ENCODE data around the gene APEH.

Gene APEH

DNA sequence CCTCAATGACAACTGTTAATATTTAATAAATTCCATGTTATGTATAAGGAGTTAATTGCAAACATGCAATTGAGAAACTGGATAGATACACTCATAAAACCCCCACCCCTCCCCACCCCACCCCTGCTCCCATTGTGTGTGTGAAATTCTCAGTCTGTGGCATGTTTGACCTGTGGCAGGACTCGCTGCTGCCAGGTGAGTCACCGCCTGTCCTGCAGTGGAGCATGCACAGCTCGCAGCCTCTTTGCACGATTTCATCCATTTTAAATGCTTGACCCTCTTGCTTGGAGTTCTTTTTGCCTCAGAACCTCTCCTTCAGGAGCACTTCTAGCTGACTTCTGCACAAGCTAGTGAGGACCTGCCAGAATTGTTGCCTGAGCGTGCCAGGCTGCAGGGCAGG, 5.3 kb upstream of the APEH start:
- TF ChIP-seq, protein P1, sequence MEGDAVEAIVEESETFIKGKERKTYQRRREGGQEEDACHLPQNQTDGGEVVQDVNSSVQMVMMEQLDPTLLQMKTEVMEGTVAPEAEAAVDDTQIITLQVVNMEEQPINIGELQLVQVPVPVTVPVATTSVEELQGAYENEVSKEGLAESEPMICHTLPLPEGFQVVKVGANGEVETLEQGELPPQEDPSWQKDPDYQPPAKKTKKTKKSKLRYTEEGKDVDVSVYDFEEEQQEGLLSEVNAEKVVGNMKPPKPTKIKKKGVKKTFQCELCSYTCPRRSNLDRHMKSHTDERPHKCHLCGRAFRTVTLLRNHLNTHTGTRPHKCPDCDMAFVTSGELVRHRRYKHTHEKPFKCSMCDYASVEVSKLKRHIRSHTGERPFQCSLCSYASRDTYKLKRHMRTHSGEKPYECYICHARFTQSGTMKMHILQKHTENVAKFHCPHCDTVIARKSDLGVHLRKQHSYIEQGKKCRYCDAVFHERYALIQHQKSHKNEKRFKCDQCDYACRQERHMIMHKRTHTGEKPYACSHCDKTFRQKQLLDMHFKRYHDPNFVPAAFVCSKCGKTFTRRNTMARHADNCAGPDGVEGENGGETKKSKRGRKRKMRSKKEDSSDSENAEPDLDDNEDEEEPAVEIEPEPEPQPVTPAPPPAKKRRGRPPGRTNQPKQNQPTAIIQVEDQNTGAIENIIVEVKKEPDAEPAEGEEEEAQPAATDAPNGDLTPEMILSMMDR (IDR thresholded peaks at IDR 0.05), result no peak

DNA sequence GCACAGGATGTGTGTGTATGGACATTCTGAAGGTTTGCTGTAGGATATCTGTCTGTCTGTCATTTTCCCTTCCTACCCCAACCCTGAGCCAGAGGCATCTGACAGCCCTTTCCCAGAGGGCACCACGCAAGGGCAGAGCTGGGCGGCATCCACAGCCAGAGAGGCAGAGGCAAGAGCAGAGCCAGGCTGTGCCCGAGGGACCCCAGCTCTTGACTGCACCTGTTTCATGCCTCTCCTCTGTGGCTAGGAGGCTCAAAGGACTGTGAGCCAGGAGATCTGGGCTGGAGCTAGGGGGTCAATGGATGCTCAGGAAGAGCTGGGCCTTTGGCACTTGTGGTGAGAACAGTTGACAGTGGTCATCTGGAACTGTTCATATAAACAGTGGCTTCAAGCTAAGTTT, 4.8 kb upstream of the APEH start:
- TF ChIP-seq, protein P1 (IDR thresholded peaks at IDR 0.05), result no peak

DNA sequence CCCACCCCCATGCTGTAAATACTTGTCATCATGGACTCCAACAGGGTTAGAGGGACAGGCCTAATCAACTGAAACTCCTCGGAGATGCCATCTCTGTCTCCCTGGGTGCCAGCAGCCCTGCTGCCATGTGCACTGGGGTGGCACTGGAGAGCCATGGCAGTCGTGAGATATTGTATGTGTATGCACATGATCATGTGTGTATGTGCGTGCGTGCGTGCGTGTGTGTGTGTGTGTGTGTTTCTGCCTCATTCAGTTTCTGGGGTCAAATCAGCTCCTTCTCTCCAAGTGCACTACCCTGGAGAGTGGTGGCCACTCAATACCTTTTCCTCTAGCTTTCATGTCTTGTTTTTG, 3.2 kb upstream of the APEH start:
- TF ChIP-seq, protein P1 (IDR thresholded peaks at IDR 0.05), result no peak

DNA sequence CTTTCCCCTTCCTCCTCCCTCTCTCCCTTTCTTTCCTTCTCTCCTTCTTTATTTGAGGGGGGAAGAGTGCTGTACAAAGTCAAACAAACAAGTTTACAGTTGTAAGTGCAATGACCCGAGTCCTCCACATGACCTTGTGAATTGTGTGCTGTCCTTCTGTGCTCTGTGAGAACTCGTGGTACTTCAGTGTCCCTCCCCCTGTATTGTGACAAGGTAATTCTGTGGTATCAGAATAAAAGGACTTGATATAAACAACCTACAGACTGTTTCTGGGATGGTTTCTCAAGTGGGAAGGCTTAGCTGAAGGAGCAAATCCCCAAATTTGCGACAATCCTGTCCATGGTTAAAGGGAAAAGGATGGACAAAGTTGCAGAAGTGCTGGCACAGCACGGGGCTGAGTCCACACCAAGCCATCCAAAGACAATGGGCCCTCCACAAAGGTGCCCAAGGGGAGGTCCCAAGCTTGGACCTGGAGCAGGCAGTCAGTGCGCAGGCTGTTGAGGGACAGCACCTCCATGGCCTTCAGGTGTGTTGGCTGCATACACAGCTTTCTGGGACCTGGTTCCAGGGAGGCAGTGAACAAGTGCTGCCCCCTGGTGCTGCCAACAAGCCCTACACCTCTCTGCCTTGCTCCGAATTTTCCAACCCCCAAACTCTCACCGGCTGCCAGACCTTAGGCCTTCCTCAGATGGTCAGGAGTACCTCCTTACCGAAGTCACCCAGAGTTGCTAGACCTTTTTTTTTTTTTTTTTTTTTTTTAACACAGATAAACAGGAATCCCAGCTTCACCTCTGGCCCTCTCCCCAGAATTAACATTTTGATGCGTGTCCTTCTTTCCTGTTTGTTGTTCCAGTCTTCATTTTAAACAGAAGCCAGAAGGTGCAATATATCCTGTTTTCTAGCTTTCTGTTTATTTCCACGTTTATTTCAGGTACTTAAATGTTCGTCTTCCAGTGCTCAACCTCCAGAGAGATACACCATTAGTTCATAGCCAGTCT, 2.6 kb upstream of the APEH start:
- TF ChIP-seq, protein P1 (IDR thresholded peaks at IDR 0.05), result peak; percentile 83

DNA sequence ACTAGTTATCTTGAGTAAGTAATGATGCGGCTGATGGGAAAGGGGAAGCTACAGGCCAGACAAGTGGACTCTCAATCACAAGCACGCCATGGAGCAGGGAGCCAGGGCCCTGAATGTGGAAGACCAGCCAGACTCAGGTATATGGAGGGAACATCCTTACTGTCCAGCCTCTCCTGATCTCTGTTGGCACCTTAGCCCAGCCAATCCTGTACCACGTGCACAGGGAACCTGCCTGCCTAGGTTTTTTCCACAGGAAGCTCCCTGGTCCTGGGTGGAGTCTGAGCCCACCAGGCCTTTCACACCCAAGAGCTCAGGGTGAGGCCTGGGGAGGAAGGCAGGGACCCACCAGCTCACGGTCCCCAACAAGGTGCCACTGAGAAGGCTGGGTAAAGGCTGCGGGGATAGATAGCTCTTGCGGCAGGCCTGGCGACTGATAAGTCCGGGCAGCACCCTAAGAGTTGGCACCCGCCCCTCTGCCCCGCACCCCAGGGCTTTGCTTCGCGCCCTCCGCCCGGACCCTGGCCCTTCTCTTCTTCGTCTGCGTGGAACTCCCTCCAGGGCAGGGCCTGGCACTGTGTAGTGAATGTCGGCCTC, 933 bp upstream of the APEH start:
- TF ChIP-seq, protein P1 (IDR thresholded peaks at IDR 0.05), result no peak

DNA sequence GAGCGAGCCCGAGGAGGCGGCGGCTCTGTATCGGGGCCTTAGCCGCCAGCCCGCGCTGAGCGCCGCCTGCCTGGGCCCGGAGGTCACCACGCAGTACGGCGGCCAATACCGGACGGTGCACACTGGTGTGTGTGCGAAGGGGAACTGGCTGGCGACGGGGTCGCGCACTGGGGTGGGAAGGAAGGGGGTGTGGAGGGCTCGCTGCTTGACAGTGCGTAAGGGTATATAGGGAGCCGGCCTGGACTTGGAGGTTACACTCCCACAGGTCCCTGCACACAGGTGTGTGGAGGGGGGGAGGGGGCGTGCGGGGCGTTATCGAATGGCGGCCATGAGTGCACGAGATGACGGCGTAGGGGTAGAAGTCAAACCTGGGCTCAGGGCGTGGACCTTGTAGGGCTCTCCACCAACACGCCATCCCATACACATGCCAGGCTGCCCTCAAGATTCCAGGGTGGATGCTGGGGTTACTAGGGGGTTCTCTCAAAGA, 389 bp downstream of the APEH start:
- TF ChIP-seq, protein P1 (IDR thresholded peaks at IDR 0.05), result no peak

DNA sequence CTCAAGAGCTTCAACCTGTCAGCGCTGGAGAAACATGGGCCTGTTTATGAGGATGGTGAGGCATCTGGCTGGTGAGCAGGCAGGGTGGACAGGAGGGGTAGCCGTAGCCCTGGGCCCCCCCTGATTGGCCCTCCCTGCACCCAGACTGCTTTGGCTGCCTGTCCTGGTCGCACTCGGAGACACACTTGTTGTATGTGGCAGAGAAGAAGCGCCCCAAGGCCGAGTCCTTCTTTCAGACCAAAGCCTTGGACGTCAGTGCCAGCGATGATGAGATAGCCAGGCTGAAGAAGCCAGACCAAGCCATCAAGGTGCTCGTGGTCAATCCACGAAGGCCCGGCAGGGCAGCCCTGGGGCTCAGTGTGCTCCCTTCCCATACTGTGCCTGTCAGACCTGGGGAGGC, 1.8 kb downstream of the APEH start:
- TF ChIP-seq, protein P1 (IDR thresholded peaks at IDR 0.05), result no peak
